T-helper 2 cell treated with Interferon-gamma antibody and Interleukin-4, amounts not matched to agents 100 ng/mL and 5 ng/mL, for 36 hours (primary cell): Measurements from ENCODE around the gene COL7A1. TPM values are rescaled to one million over a fixed set of nuclear protein-coding genes. Genes with fewer than 3 reads are reported as not detected.

Source experiments
- intact Hi-C: fragments of 100-400 bp; cut with micrococcal nuclease; formaldehyde crosslinking; loops from one replicate; pipeline ENCODE4 v1.15.1; 2023
- total RNA-seq: library from RNA; stranded (reverse); gene quantifications from 2 replicates; pipeline ENCODE4 v1.2.3, GENCODE V29; 2022

COL7A1 gene
- 1.1 and 1.5 TPM in 2 replicates for total RNA-seq

DNA sequence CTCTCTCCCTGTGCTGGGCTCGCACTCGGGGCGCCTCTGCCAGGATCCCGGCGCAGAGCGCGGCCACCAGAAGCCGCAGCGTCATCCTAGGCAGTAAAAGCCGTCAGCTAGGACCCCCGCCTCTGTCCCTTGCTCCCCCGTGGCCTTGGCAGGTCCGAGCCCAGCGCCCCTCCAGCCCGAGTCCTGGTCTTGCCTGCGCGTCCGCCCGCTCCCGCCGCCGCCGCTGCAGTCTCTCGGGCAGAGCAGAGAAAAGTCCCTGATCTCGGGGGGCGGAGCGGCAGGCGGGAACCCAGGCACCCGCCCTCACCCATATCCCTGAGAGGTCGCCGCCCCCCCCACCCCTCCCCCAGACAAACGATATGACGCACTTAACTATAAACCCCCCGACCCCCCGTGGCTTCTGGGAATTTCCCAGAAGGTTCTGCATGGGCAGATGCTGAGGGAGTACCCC is at the start of gene COL7A1:
TSS of gene COL7A1 (minus strand) at position 255 of the 451 bp plus-strand sequence. CDS start at position 85, 170 bp downstream.
- intact Hi-C loops = no loop called here

DNA sequence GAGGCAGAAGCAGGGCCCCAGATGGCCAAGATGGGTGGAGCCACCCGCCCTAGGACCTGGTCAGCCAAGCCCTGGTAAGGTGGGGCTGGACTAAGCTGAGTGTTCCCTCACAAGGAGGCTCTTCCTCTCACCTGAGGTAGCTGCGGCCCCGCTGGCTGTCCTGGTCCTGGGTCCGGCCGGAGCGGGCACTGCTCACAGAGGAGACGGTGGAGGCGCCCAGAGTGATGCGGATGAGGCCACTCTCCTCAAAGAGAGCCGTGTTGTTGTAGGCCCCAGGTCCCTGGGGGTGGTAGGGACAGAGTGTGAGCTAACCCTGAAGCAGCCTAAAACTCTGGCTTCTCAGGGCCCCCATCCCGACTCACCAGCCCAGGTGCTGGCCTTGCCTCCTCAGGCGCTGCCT is 47.5 kb upstream of the COL7A1 start:
- intact Hi-C loops = no loop called here

- intact Hi-C loops = no loop called here
These were observed 46.3 kb upstream of the COL7A1 start for GRCh38 chr3:48641396-48641795.

DNA sequence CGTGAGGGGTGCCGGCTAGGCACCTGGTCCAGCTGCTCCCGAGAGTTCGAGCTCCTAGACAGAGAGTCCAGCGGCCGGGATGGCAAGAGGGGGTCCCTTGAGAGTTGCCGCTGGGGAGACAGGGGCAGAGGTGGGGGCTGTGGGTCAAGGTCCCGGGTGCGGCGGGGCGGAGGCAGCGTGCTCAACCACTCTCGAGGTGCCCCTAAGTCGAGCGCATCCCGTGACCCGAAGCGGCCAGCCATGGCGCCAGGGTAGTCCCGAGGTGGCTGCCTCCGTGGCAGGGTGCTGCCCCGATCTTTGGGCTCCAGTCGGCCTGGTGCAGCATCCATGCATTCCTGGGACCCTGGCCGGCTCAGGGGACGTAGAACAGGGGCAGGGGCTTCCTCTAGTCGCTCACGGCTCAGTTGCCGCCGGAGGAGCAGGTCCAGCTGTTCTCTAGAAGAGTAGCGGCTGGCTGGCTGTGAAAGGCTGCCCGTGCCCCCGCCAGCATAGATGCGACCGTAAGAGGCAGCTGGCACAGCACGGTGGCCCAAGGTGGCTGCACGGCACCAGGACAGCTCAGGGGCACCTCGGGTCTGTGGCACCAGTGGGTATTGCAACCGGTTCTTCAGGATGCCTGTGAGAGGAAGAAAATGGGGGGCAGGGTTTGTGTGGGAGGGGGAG is 44.9 kb upstream of the COL7A1 start:
- intact Hi-C loops = loop anchor here (10.0 kb wide), 1 partner anchor 235 kb away; no protein-coding TSS in a partner anchor

DNA sequence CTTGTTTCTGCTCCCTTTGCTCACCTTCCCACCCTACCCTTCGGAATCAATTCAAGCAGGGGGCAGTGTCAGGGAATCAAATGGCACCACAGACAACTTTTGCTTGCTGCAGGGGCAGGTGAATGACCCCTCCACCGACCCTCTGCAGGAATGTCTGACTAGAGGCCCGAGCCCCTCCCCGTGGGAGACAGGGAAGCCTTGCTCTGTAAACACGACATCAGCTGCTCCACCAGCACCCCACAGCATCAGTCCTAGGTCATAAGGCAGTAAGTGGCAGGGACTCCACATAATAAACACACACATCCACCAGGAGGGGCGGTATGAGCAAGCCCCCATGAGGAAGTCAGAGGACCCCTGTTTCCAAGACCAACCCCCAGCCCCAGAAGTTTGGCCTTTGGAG is 42.2 kb upstream of the COL7A1 start:
- intact Hi-C loops = loop anchor here (10.0 kb wide), 1 partner anchor 233 kb away; no protein-coding TSS in a partner anchor

- intact Hi-C loops = loop anchor here (10.0 kb wide), 1 partner anchor 231 kb away; no protein-coding TSS in a partner anchor
These were observed 41.1 kb upstream of the COL7A1 start for GRCh38 chr3:48636149-48636655.

DNA sequence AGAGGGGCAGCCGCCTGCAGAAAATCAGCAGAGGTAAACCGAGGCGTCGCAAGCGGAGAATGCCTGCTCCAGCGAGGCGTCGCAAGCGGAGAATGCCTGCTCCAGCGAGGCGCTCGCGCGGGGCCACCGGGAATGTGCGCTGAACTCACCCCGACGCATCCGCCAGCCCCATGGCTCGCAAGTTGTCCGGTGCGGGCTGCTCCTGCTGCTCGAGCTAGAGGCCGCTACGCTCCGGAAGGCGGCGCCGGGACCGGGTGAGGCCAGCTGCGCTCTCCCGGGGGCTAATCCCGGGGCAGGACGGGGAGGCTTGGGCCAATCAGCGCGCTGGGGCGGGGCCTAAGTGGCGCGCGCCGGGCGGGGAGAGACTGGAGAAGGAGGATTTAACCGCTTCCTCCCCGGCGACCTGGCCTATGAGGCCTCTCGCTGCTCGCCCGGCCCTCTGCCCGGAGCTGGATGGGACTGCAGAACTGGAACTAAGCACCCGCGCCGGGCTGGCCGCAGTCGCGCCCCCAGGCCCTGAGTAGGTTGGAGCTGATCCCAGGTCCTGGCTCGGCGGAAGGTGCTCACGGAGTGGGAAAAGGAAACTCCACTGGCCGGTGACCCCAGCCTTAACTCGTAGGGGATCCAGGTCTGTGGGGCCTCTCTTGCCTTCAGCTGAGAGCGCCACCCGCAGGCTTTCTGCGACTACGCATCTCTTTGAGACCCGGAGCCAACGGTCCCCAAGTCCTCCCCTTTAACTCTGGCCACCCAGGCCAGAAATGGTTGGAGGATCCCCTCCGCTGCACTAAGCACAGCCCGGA is 40.3 kb upstream of the COL7A1 start, which contains the start of gene SLC26A6:
TSS of gene SLC26A6 (minus strand) at position 240 of the 800 bp plus-strand sequence. CDS start at position 172, 68 bp downstream.
- intact Hi-C loops = loop anchor here (1.0 to 10.0 kb wide), 5 partner anchors 21 to 231 kb away; partner anchors contain the start of genes NCKIPSD and UQCRC1

DNA sequence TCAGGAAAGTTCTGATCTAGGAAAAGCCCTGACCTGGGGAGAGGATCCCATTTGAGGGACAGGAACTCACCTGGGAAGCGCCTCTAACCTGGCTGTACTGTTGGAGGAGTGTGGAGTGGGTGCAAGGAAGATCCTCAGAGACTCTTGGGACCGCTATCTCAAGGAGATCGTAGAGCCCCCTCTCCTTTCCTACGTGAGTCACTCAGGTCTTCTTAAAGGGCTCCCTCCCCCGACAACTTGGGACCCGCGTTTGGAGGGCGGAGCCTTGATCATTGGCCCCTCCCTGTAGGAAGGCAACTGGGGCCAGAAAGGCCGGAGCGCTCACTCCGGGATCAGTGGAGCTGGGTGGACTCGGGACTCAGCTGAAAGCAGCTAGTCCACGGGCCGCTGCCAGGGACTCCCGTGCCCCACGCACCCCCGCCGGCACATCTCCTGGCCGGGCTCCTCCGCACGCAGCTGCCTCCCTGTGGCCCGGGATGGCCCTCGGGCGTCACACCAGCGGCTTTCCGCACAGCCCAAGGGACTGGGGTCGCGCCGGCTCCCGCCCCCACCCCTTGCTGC is 39.6 kb upstream of the COL7A1 start:
- intact Hi-C loops = loop anchor here (1.0 to 10.0 kb wide), 5 partner anchors 22 to 230 kb away; partner anchors contain the start of genes NCKIPSD and UQCRC1

DNA sequence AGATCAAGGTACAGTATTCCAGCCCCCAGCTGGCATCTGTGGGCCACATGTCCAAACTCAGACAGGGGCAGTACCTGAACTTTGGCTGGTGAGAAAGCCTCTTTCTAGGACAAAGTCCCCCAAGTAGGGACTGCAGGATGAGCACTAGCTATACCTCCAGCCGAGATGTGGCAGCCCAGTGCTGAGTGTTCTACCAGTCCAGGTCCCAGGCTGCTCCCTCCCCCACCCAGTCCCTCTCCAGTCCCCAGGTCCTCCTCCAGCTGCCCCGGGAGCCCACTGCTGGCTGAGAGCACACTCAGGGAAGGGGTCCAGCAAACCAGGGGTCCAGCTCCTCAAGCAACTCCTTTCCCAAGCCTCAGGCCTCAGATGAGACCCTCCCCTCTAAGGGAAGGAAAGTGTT is 38.6 kb upstream of the COL7A1 start:
- intact Hi-C loops = loop anchor here (10.0 kb wide), 1 partner anchor 229 kb away; no protein-coding TSS in a partner anchor

- intact Hi-C loops = loop anchor here (10.0 kb wide), 1 partner anchor 228 kb away; no protein-coding TSS in a partner anchor
These were observed 38.1 kb upstream of the COL7A1 start for GRCh38 chr3:48633256-48633655.

DNA sequence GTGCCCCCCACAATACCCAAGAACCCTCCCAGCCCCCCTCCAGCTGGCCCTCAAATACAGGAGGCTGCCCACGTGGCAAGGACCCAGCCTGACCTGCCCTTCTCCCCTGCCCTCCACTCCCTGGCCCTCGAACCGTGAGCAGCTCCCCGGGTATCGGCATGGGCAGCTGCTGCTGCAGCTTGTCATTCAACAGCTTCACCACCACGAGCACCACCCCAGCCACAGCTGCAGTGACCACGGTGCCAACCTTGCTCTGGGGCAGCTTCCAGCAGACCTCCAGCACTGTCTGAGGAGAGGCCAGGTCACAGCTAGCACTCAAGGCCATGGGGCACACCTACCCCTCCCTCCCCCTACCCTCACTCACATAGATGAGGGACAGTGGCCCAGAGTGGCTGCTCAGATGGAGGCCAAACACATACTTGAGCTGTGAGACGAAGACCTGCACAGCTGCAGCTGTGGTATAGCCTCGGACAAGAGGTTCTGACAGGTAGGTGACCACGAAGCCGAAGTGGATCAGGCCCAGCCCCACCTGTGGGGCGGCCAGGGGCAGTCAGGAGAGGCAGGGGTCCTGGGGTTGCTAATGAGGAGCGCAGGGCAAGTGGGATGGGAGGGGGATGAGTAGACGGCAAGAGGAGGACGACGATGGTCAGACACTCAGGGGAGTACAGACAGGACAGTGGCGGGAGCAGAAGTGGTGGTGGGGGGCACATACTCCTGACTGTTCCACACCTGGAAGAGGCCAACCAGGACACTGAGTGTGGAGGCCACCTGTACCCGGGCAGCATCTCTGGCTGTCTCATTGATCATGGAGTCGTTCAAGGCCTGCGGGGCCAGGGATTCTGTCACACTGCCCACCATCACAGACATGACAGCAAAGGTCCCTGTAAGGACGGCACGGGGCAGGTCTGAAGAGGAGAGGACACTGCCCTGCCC is 36.7 kb upstream of the COL7A1 start:
- intact Hi-C loops = loop anchor here (10.0 kb wide), 1 partner anchor 227 kb away; no protein-coding TSS in a partner anchor

DNA sequence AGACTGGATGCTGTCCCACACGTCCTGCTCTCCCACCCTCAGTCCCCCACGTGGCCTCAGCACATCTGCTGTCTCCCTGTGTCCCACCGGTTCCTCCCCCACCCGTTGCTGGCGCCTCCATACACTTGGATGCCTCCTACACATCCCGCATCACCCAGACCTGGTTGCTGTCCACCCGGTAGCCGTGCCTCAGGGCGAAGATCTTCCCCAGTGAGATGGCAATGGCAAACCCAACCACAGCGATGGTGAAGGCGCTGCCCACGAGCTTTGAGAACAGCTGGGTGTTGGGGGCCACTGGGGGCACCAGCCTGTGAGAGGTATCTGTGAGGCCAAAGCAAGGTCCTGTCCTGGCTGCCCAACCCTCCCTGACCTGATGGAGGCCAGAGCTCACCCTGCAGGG is 35.7 kb upstream of the COL7A1 start:
- intact Hi-C loops = loop anchor here (10.0 kb wide), 1 partner anchor 226 kb away; no protein-coding TSS in a partner anchor

DNA sequence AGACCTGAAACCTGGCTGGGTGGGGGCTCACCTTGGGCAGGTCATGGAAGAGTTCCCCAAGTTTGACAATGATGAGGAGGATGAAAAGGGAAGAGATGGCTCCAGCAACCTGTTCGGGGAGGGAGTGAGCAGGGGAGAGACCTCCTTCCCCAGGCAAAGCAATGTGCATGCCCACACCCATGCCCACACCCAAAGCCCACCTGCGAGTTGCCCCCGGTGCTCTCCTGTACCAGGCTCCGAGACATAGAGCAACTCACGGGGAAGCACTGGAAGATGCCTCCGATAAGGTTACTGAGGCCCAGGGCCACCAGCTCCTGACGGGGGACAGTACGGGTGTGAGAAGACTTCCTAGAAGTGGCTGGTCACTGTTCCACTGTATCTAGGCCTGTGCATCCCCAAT is 35.3 kb upstream of the COL7A1 start:
- intact Hi-C loops = loop anchor here (10.0 kb wide), 1 partner anchor 226 kb away; no protein-coding TSS in a partner anchor

DNA sequence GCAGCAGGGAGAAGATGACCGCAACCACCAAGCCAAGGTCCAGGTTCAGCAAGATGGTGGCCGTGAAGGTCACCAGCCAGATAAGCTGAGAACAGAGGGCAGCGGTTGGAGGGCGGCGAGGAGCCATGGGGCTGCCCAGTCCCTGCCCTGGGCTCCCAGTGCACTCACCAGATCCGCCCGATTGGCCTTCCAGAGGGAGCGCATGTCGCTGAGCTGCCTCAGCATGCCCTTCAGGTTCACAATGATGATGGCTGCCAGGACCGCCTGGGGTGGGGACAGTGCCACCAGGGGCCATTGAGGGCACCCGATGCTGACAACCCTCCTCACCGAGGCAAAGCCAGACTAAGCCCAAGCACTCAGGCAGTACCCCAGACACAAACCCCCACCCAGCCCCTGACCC is 34.8 kb upstream of the COL7A1 start:
- intact Hi-C loops = loop anchor here (10.0 kb wide), 1 partner anchor 225 kb away; no protein-coding TSS in a partner anchor

- intact Hi-C loops = no loop called here
These were observed 33.3 kb upstream of the COL7A1 start for GRCh38 chr3:48628277-48629017.

DNA sequence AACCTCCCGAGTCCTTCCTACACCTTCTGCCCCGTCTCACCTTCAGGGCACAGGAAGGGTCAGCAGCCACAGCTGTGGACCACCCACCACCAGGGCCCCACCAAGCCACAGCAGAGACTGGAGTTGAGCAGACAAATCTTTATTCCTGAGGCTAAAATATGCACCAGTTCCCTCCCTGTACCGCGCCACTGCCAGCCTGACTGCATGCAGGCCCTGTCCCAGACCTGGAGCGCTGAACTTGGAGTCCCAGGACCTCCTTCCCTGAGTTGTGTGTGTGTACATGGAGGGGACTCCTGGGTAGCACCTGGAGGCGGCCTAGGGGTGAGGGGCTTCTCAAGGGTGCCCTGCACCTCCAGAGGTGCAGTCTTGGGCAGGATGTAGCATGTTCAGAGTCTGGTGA is 30.5 kb upstream of the COL7A1 start:
- intact Hi-C loops = no loop called here

DNA sequence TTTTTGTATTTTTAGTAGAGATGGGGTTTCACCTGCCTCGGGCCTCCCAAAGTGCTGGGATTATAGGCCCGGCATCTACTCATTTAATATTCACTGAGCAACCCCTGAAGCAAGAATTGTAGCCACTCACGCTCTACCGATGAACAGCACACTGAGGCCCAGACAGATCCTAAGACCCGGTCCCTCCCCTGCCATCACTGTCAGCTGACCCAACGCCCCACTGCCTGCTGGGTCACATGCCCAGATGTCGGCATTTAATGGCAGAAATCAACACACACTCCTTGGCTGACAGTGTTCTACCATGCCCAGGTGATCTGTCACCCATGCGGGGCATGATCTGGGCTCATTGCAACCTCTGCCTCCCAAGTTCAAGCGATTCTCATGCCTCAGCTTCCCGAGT is 29.6 kb upstream of the COL7A1 start:
- intact Hi-C loops = no loop called here

DNA sequence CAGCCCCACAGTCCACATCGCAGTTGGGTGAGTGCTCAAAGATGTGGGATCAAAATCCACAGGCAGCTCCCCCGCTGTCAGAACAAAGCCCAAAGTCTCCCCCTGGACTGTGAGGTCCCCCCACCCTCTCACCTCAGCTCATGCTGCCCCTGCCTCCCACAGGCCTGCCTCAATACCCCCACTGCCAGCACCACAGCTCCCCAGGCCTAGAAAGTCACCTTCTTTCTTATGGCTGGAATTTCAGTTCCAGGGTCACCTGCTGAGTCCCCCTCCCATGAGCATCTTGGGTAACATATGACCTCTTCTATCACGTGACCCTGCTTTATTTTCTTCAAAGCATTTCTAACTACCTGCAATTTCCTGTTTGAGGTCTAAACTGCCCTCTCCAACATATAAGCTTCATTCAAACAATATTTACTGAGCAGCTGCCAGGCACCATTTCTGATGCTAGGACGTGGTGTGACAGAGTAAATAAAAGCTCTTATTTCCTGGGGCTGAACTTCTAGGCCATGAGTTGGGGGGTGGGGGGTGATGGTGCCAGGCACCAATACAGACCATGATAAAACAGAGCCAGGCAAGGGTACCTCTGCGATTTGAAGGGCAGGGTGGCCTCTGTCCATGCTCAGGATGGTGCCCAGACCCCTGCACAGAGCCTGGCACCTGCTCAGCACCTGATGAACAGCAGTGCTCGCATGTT is 28.9 kb upstream of the COL7A1 start:
- intact Hi-C loops = no loop called here

DNA sequence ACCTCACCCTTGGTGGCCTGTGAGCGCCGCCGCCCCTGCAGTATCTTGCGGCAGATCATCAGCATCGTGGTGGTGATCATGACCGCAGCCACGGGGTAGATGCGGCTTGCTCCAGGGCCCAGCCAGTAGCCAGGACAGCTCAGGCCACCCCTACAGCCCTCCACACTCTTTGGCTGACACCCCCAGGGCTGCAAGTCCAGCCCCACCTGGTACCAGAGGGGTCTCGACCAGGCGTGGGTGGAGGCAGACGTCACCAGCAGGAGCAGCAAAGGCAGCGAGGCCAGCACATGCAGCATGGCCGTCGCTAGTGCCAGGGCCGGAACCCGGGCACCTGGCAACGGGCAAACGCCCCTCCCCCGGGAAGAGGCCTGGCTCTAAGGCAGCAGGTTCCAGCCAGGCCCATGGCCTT is 26.3 kb upstream of the COL7A1 start, which contains the start of gene TMEM89:
TSS of gene TMEM89 (minus strand) at position 309 of the 409 bp plus-strand sequence. CDS start at position 296, 13 bp downstream.
- intact Hi-C loops = no loop called here
